OCI-LY1 (cell line): ENCODE measurements around the gene APLP2.

ENCODE experiments used
- H2AFZ ChIP-seq: fragments of 200-600 bp; sonication (generic), shearing (Covaris generic); 2 replicates; pipeline ENCODE4 v1.6.0; 2014; ENCODE audit warnings: antibody characterized with exemption, mild to moderate bottlenecking, low read length
- H3F3A ChIP-seq: fragments of 200-600 bp; sonication (generic), shearing (Covaris generic); 2 replicates; pipeline ENCODE4 v1.6.0; 2014; ENCODE audit warnings: mild to moderate bottlenecking, antibody characterized with exemption, low read length, moderate library complexity; ENCODE audit not compliant: insufficient read depth
- H3K27ac ChIP-seq: fragments of 200-600 bp; sonication (generic); 2 replicates; pipeline ENCODE4 v1.5.1; 2014; ENCODE audit warnings: low read length, mixed run types, mild to moderate bottlenecking, low read depth; ENCODE audit not compliant: poor library complexity, severe bottlenecking
- H3K27me3 ChIP-seq: fragments of 200-600 bp; sonication (generic); 2 replicates; pipeline ENCODE4 v1.6.0; 2014; ENCODE audit warnings: antibody characterized with exemption, mild to moderate bottlenecking, low read length, moderate library complexity; ENCODE audit not compliant: insufficient read depth
- H3K36me3 ChIP-seq: fragments of 200-600 bp; sonication (generic); 2 replicates; pipeline ENCODE4 v1.6.1; 2014; ENCODE audit warnings: mild to moderate bottlenecking, antibody characterized with exemption, low read length, moderate library complexity, mixed read lengths; ENCODE audit not compliant: insufficient read depth
- H3K4me1 ChIP-seq: fragments of 200-600 bp; sonication (generic); 2 replicates; pipeline ENCODE4 v1.5.1; 2014; ENCODE audit warnings: mild to moderate bottlenecking, low read length, moderate library complexity; ENCODE audit not compliant: insufficient read depth, severe bottlenecking
- H3K4me2 ChIP-seq: fragments of 200-600 bp; sonication (generic), shearing (Covaris generic); 2 replicates; pipeline ENCODE4 v1.6.1; 2014; ENCODE audit warnings: low read length
- H3K4me3 ChIP-seq: fragments of 200-600 bp; sonication (generic); 2 replicates; pipeline ENCODE4 v1.5.1; 2014; ENCODE audit warnings: low read length, low read depth, mild to moderate bottlenecking, mixed read lengths; ENCODE audit not compliant: poor library complexity, severe bottlenecking
- H3K79me2 ChIP-seq: fragments of 200-600 bp; shearing (Covaris generic); 2 replicates; pipeline ENCODE4 v1.6.1; 2016; ENCODE audit warnings: mixed run types, low read length, mixed read lengths; ENCODE audit not compliant: insufficient read depth
- H3K9ac ChIP-seq: fragments of 200-600 bp; sonication (generic), shearing (Covaris generic); 2 replicates; pipeline ENCODE4 v1.6.1; 2014; ENCODE audit warnings: mild to moderate bottlenecking, low read length, mixed read lengths
- H3K9me2 ChIP-seq: fragments of 200-600 bp; sonication (generic), shearing (Covaris generic); 2 replicates; pipeline ENCODE4 v1.6.1; 2014; ENCODE audit warnings: low read depth, mild to moderate bottlenecking, low read length, mixed read lengths
- H3K9me3 ChIP-seq: fragments of 200-600 bp; shearing (Covaris generic); 2 replicates; pipeline ENCODE4 v1.6.1; 2014; ENCODE audit warnings: low read length, mixed read lengths
- H4K20me1 ChIP-seq: fragments of 200-600 bp; sonication (generic), shearing (Covaris generic); 2 replicates; pipeline ENCODE4 v1.6.0; 2016; ENCODE audit warnings: mild to moderate bottlenecking, low read length; ENCODE audit not compliant: insufficient read depth
- CTCF ChIP-seq: fragments of 200-600 bp; sonication (generic), shearing (Covaris generic); IDR thresholded peaks from 2 replicates; pipeline ENCODE4 v1.5.1; 2017; ENCODE audit warnings: mild to moderate bottlenecking, antibody characterized with exemption, low read length, moderate library complexity, mixed read lengths
- EZH2 ChIP-seq: fragments of 200-600 bp; sonication (generic), shearing (Covaris generic); IDR thresholded peaks from 2 replicates; pipeline ENCODE4 v1.8.0; 2017; ENCODE audit warnings: borderline replicate concordance, mixed run types, mild to moderate bottlenecking, antibody characterized with exemption, low read length, moderate library complexity, mixed read lengths

APLP2 gene

DNA sequence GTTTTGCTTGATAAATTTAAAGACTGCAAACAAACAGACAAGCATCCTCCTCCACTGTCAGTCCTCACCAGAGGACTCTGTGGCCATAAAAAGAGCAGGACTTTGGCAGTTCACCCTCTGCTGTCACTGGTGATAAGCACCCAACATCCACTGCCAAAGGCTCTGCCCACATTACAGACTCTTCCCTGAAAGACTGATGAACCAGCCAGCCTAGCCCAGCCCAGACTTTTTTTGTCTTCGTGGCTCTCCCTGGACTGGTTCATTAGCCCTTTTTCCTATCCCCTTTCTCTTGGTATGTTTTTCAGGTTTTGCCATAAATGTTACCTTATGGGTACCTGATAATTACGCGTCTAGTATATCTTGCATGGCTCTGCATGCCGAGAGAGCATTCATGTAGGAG lies 104.9 kb downstream of the APLP2 start:
- Histone ChIP-seq H3K79me2 (peaks cover 80% of the 10 kb centered on the region), H3K4me3 (no peak overlapping the region), H3K27ac (peak overlapping the region; percentile 100), H3K9ac (no peak overlapping the region), H4K20me1 (no peaks in the 10 kb centered on the region), H3K9me2 (no peaks in the 10 kb centered on the region), H3K36me3 (peaks cover 36% of the 10 kb centered on the region), H3F3A (0 out of 2 replicates have a peak, but pooled peaks cover 4% of the 10 kb centered on the region), H3K4me1 (peaks cover 76% of the 10 kb centered on the region), H2AFZ (no peak overlapping the region), H3K4me2 (no peak overlapping the region), H3K9me3 (peaks cover 6% of the 10 kb centered on the region), H3K27me3 (no peaks in the 10 kb centered on the region)
- no peak for TF ChIP-seq CTCF
- no peak for TF ChIP-seq EZH2

DNA sequence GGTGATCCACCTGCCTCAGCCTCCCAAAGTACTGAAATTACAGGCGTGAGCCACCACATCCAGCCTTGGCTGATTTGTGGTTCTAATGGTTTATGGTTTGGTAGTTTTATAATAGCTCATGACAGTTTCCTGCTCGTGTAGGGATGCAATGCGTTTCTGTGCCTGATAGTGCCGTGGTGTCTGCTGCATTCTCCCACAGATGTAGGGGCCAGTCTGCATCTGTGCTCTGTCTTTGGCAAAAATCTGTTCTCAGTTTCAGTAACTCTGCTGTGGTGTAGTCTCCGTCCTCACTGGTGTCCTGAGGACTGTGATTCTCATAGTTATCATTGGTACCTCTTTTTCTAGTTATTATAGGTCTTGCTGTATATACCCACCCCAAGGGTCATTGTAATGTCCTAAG lies 106.2 kb downstream of the APLP2 start:
- Histone ChIP-seq H4K20me1 (no peaks in the 10 kb centered on the region), H3K9me2 (no peaks in the 10 kb centered on the region), H3K4me1 (peaks cover 76% of the 10 kb centered on the region), H3F3A (peaks cover 4% of the 10 kb centered on the region; the same call in 1 of the 2 replicates), H3K9me3 (peaks cover 6% of the 10 kb centered on the region), H3K4me2 (no peak overlapping the region; the same call in 1 of the 2 replicates), H3K4me3 (no peak overlapping the region), H3K27me3 (no peaks in the 10 kb centered on the region), H2AFZ (no peak overlapping the region), H3K36me3 (peaks cover 35% of the 10 kb centered on the region), H3K79me2 (peaks cover 68% of the 10 kb centered on the region), H3K9ac (no peak overlapping the region), H3K27ac (peak overlapping the region; percentile 100)
- TF ChIP-seq CTCF (no peak), EZH2 (no peak)

- peak overlapping the region; percentile 54 for H3K4me3 ChIP-seq
- no peak for TF ChIP-seq CTCF
- TF ChIP-seq EZH2: no peak
- peaks cover 32% of the 10 kb centered on the region for H3K36me3 ChIP-seq
- H3K9me2 ChIP-seq: no peaks in the 10 kb centered on the region
- peaks cover 4% of the 10 kb centered on the region; the same call in 1 of the 2 replicates for H3F3A ChIP-seq
- H3K4me2 ChIP-seq: peak overlapping the region; percentile 85
- H3K4me1 ChIP-seq: peaks cover 76% of the 10 kb centered on the region
- H4K20me1 ChIP-seq: no peaks in the 10 kb centered on the region
- H3K9me3 ChIP-seq: peaks cover 6% of the 10 kb centered on the region
- no peak overlapping the region for H2AFZ ChIP-seq
- peaks cover 60% of the 10 kb centered on the region for H3K79me2 ChIP-seq
- H3K9ac ChIP-seq: peak overlapping the region; percentile 80; the same call in 1 of the 2 replicates
- H3K27ac ChIP-seq: peak overlapping the region; percentile 100
- no peaks in the 10 kb centered on the region for H3K27me3 ChIP-seq
Observed at GRCh38 chr11:130177782-130178181, 108.1 kb downstream of the APLP2 start.
